HepG2 (cell line): Measurements from ENCODE around the gene SH2D7. TPM values are rescaled to one million over a fixed set of nuclear protein-coding genes. Genes with fewer than 3 reads are reported as not detected.
A peak's percentile ranks its signal among the peaks of the same experiment; 100 is the strongest.

Source experiments
- CREM ChIP-seq, 2 experiments: sonication (generic) in 1 of 2; formaldehyde crosslinking in 1 of 2; IDR thresholded peaks; 2 replicates each; pipeline versions ENCODE4 v1.4.0 to v1.6.1; 2016 to 2020; ENCODE audit warnings: antibody characterized with exemption in 1 of 2, mild to moderate bottlenecking in 1 of 2, missing genetic modification reagents in 1 of 2
- DNMT3B ChIP-seq: conservative IDR thresholded peaks from 2 replicates; pipeline ENCODE4 v1.6.1; 2016; ENCODE audit warnings: missing biosample characterization, control low read depth
- GTF3A ChIP-seq: sonication (generic); formaldehyde crosslinking; conservative IDR thresholded peaks from 2 replicates; pipeline ENCODE4 v1.4.0; 2020; ENCODE audit warnings: mild to moderate bottlenecking, missing genetic modification reagents
- HNF4A ChIP-seq: sonication (generic); formaldehyde crosslinking; IDR thresholded peaks from 2 replicates; pipeline ENCODE4 v1.4.0; 2020; ENCODE audit warnings: missing genetic modification reagents
- HOXA7 ChIP-seq: sonication (generic); formaldehyde crosslinking; IDR thresholded peaks from 2 replicates; pipeline ENCODE4 v1.8.1; 2022; ENCODE audit warnings: mild to moderate bottlenecking, missing genetic modification reagents, moderate library complexity
- MYC ChIP-seq: sonication (generic); formaldehyde crosslinking; IDR thresholded peaks from 2 replicates; pipeline ENCODE4 v1.9.0; 2021; ENCODE audit warnings: missing genetic modification reagents, borderline replicate concordance
- NR2F1 ChIP-seq, 2 experiments: fragments of 450-650 bp in 1 of 2; formaldehyde crosslinking in 1 of 2; IDR thresholded peaks; 2 replicates each; pipeline versions ENCODE4 v1.5.0 to v1.6.1; 2016 to 2020; ENCODE audit warnings: mild to moderate bottlenecking in 1 of 2, missing compliant biosample characterization in 1 of 2, missing genetic modification reagents in 1 of 2, moderate library complexity in 1 of 2
- PITX1 ChIP-seq: sonication (generic); formaldehyde crosslinking; IDR thresholded peaks from 2 replicates; pipeline ENCODE4 v1.5.1; 2020; ENCODE audit warnings: mild to moderate bottlenecking, missing genetic modification reagents
- RBM39 ChIP-seq: fragments of 200-400 bp; formaldehyde crosslinking; IDR thresholded peaks from one replicate; pipeline ENCODE4 v1.6.1; 2018; ENCODE audit warnings: antibody characterized with exemption, mild to moderate bottlenecking, low read depth, low read length; ENCODE audit not compliant: poor library complexity, severe bottlenecking
- RCOR2 ChIP-seq: IDR thresholded peaks from 2 replicates; pipeline ENCODE4 v1.6.1; 2016; ENCODE audit warnings: missing biosample characterization, missing genetic modification reagents
- SNAPC5 ChIP-seq: sonication (generic); formaldehyde crosslinking; IDR thresholded peaks from 2 replicates; pipeline ENCODE4 v1.8.1; 2023; ENCODE audit warnings: mild to moderate bottlenecking, missing genetic modification reagents, borderline replicate concordance
- SP5 ChIP-seq: IDR thresholded peaks from 2 replicates; pipeline ENCODE4 v1.6.1; 2016; ENCODE audit warnings: low read depth, borderline replicate concordance
- STAG1 ChIP-seq: sonication (generic); formaldehyde crosslinking; IDR thresholded peaks from 2 replicates; pipeline ENCODE4 v1.4.0; 2020; ENCODE audit warnings: missing genetic modification reagents
- SYNCRIP ChIP-seq: fragments of 200-400 bp; formaldehyde crosslinking; IDR thresholded peaks from 2 replicates; pipeline ENCODE4 v1.6.1; 2018; ENCODE audit warnings: mild to moderate bottlenecking, low read depth, low read length; ENCODE audit not compliant: insufficient read depth
- ZBTB26 ChIP-seq: IDR thresholded peaks from 2 replicates; pipeline ENCODE4 v1.6.1; 2016; ENCODE audit warnings: missing compliant biosample characterization, missing genetic modification reagents, borderline replicate concordance
- ZNF263 ChIP-seq: sonication (generic); formaldehyde crosslinking; IDR thresholded peaks from 2 replicates; pipeline ENCODE4 v1.4.0; 2020; ENCODE audit warnings: missing genetic modification reagents
- ZNF468 ChIP-seq: sonication (generic); formaldehyde crosslinking; IDR thresholded peaks from 2 replicates; pipeline ENCODE4 v1.8.0; 2022; ENCODE audit warnings: mild to moderate bottlenecking, moderate library complexity, missing genetic modification reagents
- ZNF788 ChIP-seq: sonication (generic); formaldehyde crosslinking; IDR thresholded peaks from 2 replicates; pipeline ENCODE4 v1.5.0; 2020; ENCODE audit warnings: mild to moderate bottlenecking, missing genetic modification reagents, borderline replicate concordance
- polyA plus RNA-seq, 8 experiments: library from polyadenylated mRNA; depleted of rRNA in 3 of 8; stranded (reverse) in 7 of 8; unstranded in 1 of 8; fragments of >200 nt; fragmentation: Illumina TruSeq in 4 of 8; extraction: Trizol in 4 of 8; gene quantifications; 2 replicates each; pipeline versions ENCODE4 v1.2.1 to v1.2.3, GENCODE V29; 2011 to 2016; ENCODE audit warnings: low read depth in 4 of 8, missing spikeins in 1 of 8, mixed read lengths in 1 of 8; ENCODE audit not compliant: insufficient read depth in 1 of 8
- total RNA-seq, 5 experiments: library from RNA; depleted of rRNA; stranded (reverse); fragments of >200 nt; fragmentation: Illumina TruSeq; extraction: Trizol; gene quantifications; 2 replicates each; pipeline ENCODE4 v1.2.3, GENCODE V29; 2016; ENCODE audit warnings: low read depth in 1 of 5
- TF ChIP-seq, protein P1 (sequence below): sonication (generic); formaldehyde crosslinking; IDR thresholded peaks from 2 replicates; pipeline ENCODE4 v1.4.0; 2020; ENCODE audit warnings: missing genetic modification reagents
- TF ChIP-seq, protein P2 (sequence below): sonication (generic); formaldehyde crosslinking; IDR thresholded peaks from 2 replicates; pipeline ENCODE4 v1.4.0; 2020; ENCODE audit warnings: missing genetic modification reagents, borderline replicate concordance
- TF ChIP-seq, protein P3 (sequence below): sonication (generic); formaldehyde crosslinking; IDR thresholded peaks from 2 replicates; pipeline ENCODE4 v1.5.1; 2020; ENCODE audit warnings: mild to moderate bottlenecking, moderate library complexity, missing genetic modification reagents

Gene SH2D7
- total and polyA plus RNA-seq, 2 of the 13 experiments (the other 11 are each of a cell fraction or from before 2014, with no cell fraction given), result not detected

DNA sequence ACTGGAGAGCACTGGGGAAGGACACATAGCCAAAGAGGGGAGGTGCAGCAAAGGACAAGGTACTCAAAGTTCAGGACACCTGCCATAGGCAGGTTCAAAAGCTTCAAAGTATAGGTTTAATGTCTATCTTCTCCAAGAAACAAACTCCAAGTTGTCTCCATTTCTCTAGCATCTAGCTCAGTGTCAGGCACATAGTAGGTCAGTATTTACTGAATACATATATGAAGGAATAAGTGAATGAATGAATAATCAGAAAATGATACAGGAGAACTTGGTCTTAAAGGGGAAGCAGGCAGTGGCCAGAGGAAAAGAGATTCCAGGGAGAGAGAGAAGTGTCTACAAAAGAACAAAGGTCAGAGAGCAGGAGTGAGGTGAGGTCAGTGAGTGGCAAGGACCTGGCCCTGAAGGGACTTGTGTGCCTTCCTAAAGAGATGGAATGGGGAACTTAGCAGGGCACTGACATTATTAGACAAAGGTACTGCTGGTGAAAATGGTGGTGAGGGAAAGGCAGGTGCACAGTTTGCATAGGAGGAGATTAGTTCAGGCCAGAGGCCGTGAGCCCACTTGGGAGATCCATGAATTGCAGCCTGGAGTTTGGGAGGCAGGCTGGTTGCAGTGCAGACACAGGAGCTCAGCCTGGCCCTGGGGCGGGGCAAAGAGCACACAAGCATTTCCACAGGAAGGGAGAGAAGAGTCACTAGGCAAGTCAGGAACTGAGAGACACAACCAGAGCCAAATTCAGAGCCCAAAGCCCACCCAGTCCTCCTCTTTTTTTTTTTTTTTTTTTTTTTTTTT lies 36.2 kb upstream of the SH2D7 start (continued):
- TF ChIP-seq ZBTB26 (CRISPR knock-in tag), result no peak
- no peak for TF ChIP-seq RCOR2 (CRISPR knock-in tag)
- no peak for TF ChIP-seq HOXA7 (CRISPR knock-in tag)
- peak; percentile 41 for TF ChIP-seq PITX1 (CRISPR knock-in tag)
- TF ChIP-seq GTF3A, result no peak
- TF ChIP-seq ZNF263 (CRISPR knock-in tag), result peak; percentile 36
- peak; percentile 57; the same call in 1 of the 2 replicates for TF ChIP-seq SP5
- no peak for TF ChIP-seq SYNCRIP
- TF ChIP-seq RBM39, result peak; percentile 23
- TF ChIP-seq ZNF468 (CRISPR knock-in tag), result no peak
- TF ChIP-seq NR2F1 (CRISPR knock-in tag; IDR thresholded peaks at IDR 0.05), result peak; percentile 74 to 76
- no peak for TF ChIP-seq SNAPC5
- peak; percentile 83 for TF ChIP-seq HNF4A (CRISPR knock-in tag)
- peak; percentile 16; the same call in 1 of the 2 replicates for TF ChIP-seq MYC (CRISPR knock-in tag)
- TF ChIP-seq, protein P1, sequence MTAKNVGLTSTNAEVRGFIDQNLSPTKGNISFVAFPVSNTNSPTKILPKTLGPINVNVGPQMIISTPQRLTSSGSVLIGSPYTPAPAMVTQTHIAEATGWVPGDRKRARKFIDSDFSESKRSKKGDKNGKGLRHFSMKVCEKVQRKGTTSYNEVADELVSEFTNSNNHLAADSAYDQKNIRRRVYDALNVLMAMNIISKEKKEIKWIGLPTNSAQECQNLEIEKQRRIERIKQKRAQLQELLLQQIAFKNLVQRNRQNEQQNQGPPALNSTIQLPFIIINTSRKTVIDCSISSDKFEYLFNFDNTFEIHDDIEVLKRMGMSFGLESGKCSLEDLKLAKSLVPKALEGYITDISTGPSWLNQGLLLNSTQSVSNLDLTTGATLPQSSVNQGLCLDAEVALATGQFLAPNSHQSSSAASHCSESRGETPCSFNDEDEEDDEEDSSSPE (CRISPR knock-in tag), result no peak
- TF ChIP-seq ZNF788 (CRISPR knock-in tag), result peak; percentile 51; the same call in 1 of the 2 replicates
- TF ChIP-seq, protein P2, sequence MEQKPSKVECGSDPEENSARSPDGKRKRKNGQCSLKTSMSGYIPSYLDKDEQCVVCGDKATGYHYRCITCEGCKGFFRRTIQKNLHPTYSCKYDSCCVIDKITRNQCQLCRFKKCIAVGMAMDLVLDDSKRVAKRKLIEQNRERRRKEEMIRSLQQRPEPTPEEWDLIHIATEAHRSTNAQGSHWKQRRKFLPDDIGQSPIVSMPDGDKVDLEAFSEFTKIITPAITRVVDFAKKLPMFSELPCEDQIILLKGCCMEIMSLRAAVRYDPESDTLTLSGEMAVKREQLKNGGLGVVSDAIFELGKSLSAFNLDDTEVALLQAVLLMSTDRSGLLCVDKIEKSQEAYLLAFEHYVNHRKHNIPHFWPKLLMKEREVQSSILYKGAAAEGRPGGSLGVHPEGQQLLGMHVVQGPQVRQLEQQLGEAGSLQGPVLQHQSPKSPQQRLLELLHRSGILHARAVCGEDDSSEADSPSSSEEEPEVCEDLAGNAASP, result peak; percentile 87; the same call in 1 of the 2 replicates
- no peak for TF ChIP-seq STAG1
- TF ChIP-seq CREM (IDR thresholded peaks at IDR 0.05), result peak; percentile 24; the same call in 1 of the 2 replicates
- no peak for TF ChIP-seq CREM (CRISPR knock-in tag; IDR thresholded peaks at IDR 0.05)
- no peak for TF ChIP-seq DNMT3B (CRISPR knock-in tag)
- TF ChIP-seq, protein P3, sequence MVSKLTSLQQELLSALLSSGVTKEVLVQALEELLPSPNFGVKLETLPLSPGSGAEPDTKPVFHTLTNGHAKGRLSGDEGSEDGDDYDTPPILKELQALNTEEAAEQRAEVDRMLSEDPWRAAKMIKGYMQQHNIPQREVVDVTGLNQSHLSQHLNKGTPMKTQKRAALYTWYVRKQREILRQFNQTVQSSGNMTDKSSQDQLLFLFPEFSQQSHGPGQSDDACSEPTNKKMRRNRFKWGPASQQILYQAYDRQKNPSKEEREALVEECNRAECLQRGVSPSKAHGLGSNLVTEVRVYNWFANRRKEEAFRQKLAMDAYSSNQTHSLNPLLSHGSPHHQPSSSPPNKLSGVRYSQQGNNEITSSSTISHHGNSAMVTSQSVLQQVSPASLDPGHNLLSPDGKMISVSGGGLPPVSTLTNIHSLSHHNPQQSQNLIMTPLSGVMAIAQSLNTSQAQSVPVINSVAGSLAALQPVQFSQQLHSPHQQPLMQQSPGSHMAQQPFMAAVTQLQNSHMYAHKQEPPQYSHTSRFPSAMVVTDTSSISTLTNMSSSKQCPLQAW (CRISPR knock-in tag), result 0 out of 2 replicates have a peak, but pooled peaks have one; percentile 25
